ENCODE measurements around the gene M1AP. TPM values are rescaled to one million over a fixed set of nuclear protein-coding genes. Genes with fewer than 3 reads are reported as not detected.

The M1AP gene, protein sequence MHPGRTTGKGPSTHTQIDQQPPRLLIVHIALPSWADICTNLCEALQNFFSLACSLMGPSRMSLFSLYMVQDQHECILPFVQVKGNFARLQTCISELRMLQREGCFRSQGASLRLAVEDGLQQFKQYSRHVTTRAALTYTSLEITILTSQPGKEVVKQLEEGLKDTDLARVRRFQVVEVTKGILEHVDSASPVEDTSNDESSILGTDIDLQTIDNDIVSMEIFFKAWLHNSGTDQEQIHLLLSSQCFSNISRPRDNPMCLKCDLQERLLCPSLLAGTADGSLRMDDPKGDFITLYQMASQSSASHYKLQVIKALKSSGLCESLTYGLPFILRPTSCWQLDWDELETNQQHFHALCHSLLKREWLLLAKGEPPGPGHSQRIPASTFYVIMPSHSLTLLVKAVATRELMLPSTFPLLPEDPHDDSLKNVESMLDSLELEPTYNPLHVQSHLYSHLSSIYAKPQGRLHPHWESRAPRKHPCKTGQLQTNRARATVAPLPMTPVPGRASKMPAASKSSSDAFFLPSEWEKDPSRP
- total RNA-seq: not detected in 2 replicates

DNA sequence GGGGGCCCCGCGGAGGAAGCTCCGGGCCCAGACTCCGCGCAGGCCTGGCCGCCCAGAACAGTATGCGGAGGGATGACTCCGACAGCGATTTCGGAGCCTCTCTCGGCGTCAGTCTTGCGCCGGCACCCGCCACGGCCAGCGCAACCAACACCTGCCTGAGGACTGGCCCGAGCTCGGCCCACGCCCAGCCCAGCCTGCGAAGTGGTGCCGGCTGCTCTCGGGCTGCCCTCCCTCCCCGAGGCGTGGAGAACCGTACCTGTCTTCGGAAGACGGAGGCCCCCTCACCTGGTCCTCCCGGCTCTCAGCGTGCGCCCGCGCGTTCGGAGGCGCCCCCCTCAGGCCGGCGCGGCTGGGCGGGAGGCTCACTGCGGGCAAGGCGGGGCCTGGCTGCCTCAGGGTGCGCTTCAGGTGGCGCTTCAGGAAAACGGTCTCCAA is at the start of gene M1AP:
Gene M1AP (minus strand): TSS at position 322 of the 435 bp plus-strand sequence. CDS start 8,055 bp downstream, outside the sequence.

DNA sequence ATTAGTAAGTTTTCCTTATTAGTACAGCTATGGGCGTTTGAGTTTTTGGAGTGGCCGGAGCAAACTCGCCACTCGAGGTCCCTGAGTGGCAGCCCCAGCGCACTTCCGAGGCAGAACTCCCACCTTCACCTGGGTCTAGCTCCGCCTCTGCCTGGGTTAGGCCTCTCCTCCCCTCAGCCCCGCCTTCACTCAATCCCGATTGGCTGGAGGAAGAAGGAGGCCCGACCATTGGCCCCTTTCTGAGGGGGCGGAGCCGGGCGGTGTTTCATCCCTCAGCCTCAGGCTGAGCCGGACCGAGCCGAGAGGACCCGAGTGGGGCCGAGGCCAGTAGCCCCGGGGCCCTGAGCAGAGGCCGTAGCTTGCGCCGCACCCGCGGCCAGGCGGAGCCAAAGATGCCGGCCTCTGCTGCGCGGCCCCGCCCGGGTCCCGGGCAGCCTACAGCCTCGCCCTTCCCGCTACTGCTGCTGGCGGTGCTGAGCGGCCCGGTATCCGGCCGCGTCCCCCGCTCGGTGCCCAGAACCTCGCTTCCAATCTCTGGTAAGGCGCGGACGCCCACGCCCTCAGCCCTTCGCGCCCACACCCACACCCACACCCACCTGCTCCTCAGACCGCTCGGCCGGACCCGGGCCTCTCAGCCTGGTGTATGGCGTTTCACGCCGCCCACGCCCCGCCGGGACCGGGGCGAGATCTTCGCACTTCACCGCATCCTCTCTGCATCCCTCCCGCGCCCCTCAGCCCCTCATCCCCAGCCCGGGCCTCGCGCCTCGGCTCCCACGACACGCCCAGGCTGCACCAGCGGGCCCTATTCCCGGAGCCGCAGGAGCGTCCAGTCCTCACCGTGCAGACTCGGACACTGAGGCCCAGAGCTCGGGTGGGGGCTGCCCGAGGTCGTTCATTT is 6.1 kb upstream of the M1AP start, which contains the start of gene SEMA4F:
Gene SEMA4F (plus strand): TSS at position 263 of the 898 bp plus-strand sequence. CDS start 130 bp downstream, at position 393.

DNA sequence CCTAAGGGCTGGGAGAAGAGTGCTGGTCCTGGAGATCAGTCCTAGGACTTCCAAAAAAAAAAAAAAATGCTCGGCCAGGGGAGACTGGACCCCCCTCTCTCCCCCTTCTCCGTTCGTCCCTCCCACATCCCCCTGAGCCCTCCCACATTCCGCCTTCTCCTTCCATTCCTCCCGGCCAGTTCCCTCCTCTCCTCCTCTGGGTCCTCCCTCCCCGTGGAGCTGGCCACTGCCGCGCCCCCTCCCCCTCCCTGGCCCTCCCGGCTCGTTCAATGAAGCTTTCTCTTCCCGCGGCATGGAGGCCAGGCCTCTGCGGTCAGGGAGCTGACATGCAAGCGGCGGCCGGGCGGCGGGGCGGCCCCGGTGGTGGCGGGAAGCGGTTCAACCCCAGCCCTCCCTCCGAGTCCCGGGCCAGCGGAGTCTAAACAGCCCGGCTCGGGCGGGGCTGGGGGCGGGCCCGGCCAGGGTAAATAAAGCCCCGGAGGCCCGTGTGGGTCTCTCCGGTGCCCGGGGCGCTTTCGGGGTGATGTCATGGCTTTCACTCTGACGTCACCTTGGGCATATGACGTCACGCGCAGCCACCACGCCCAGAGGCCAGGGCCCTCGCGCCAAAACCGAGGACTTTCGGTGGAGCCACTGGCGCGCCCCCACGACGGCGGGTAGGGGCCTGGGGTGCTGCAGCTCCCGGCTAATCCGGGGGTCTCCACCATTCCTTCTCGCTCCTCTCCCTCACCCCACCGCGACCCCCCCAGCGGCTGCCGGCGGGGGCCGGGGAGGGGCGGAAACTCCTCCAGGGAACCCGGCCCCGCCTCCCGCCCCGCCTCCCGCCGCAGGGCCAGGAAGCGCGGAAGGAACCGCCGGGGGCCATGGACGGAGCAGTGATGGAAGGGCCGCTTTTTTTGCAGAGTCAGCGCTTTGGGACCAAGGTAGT is 94.0 kb downstream of the M1AP start, which contains the start of the genes DOK1 and LOXL3:
Gene DOK1 (plus strand): TSS at position 829 of the 928 bp plus-strand sequence. CDS start 35 bp downstream, at position 864.
Gene LOXL3 (minus strand): TSS at position 51 of the 928 bp plus-strand sequence. CDS start 1,308 bp downstream, outside the sequence.

DNA sequence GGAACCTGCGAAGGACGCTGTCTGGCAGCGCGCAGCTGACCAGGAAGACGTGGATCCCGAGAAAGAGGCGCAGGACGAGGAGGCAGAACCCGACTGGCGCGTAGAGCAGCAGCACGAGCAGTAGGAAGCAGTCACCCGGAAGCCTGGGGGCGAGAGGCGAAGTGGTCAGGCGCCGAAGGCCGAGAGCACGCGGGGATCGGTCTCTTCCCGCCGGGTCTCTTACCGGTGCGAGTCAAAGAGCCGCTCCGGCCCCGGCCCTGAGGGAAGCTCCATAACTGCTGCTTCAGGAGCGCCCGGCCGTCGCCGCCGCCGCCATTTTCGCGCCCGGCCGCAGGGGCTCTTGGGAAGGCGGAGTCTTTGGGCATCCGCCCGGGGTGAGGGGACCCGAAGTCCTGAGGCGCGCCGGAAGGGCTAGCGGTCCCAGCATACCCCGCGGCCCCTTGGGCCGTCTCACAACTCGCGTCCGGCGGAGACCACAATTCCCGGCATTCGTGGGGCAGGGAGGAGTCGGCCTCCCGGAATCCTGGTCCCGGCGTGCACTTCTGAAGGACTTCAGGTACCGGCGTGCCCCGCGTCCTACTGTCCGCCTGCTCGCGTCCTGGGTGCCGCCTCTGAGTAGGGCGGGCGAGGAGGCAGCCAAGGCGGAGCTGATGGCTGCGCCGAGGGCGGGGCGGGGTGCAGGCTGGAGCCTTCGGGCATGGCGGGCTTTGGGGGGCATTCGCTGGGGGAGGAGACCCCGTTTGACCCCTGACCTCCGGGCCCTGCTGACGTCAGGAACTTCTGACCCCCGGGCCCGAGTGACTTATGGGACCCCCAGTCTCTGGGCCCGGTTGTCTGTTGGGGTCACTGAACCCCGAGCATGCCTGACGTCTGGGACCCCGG is 118.5 kb downstream of the M1AP start, which contains the start of the genes AUP1 and HTRA2:
Gene AUP1 (minus strand): TSS at position 350 of the 882 bp plus-strand sequence. CDS start 77 bp downstream, at position 273.
Gene HTRA2 (plus strand): TSS at position 577 of the 882 bp plus-strand sequence. CDS start 74 bp downstream, at position 651.

DNA sequence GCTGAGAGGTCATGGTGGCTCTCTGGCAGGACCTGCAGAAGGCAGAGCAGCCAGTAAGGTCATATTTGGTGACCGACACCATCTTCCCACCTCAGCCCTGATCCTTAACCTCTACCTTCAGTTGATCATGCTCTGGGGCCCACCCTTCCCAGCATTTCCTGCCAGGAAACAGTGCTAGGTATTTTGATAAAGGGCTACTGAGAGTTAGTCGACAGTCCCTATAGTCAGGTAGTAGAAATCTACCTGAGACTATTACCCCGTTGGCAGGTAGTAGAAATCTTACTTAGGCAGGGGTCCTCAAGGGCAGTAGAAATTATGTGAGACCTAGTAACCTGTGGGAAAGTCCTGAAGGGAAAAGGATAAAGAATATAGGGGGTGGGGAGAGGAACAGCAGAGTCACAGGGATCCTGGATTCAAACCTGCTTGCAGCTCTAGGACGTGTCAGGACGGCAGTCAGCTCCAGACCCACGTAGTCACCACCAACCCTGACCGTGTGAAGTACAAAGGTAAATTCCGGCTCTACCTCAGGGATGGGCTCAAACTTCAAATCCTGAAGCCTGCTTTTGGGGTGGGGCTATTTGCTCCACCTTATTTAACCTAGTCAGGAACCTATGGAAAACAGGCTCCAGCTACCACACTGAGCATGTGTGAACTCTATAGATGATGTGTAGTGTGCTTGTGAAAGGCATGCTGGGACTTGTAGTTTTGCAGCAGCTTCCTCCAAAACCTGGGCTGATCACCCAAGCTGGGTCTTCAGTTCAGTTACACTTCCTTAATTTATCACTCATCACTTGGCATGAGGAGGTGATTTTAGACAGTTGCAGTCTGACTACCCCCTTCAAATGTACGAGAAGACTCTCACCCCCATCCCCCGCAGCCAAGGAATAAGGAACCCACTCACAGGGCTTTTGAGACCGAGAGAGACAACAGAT is 122.1 kb downstream of the M1AP start, which contains the start of gene DQX1:
Gene DQX1 (minus strand): TSS at position 515 of the 932 bp plus-strand sequence. CDS start 502 bp downstream, at position 13.

DNA sequence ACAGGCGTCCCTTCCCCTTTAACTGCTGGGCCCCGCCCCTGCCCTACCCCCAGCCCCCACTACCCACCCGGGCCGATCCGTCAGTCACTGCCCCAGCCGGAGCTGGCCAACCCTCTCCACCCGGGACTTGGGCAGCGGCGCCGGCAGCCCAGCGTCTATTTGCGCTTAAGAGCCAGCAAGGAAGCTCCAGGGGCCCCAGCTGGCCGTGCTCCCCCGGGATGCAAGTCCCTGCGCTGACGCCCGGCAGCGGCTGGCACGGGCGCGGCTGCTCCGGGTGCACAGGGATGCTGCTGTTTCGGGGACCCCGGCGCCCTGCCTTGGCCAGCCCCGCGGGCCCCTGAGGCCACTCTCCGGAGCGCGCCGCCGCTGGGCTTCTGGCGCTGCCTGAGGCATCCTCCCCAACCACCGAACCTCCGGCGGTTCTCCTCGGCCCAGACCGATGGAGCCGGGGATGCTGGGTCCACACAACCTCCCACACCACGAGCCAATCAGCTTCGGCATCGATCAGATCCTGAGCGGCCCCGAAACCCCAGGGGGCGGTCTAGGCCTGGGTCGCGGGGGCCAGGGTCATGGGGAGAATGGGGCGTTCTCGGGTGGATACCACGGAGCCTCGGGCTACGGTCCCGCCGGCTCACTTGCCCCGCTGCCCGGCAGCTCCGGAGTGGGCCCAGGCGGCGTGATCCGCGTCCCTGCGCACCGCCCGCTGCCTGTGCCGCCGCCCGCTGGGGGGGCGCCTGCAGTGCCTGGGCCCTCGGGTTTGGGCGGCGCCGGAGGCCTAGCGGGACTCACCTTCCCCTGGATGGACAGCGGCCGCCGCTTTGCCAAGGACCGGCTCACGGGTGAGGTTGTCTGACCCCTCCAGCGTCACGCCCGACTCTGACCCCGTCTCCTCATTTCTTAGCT is 133.5 kb downstream of the M1AP start, which contains the start of gene TLX2:
Gene TLX2 (plus strand): TSS at position 83 of the 903 bp plus-strand sequence. CDS start 357 bp downstream, at position 440.

Other genes with a start within 250 kb of the M1AP start
- 0.13 and 0.16 TPM in 2 replicates for gene C2orf81, start 226.7 kb downstream of the M1AP start, total RNA-seq
- gene WDR54, start 226.6 kb downstream of the M1AP start, total RNA-seq: 23.2 and 38.9 TPM in 2 replicates
- gene RTKN, start 206.4 kb downstream of the M1AP start, total RNA-seq: 3.2 and 30.9 TPM in 2 replicates
- gene INO80B, start 193.2 kb downstream of the M1AP start, total RNA-seq: 6.6 and 11.4 TPM in 2 replicates
- 25.9 and 49.3 TPM in 2 replicates for gene WBP1, start 189.9 kb downstream of the M1AP start, total RNA-seq
- 46.6 and 63.2 TPM in 2 replicates for gene MOGS, start 182.9 kb downstream of the M1AP start, total RNA-seq
- 36.4 and 43.2 TPM in 2 replicates for gene MRPL53, start 175.7 kb downstream of the M1AP start, total RNA-seq
- gene CCDC142, start 165.3 kb downstream of the M1AP start, total RNA-seq: 12.6 and 21.5 TPM in 2 replicates
- 6.0 and 12.3 TPM in 2 replicates for gene TTC31, start 165.2 kb downstream of the M1AP start, total RNA-seq
- 1.3 and 1.9 TPM in 2 replicates for gene LBX2, start 148.7 kb downstream of the M1AP start, total RNA-seq
- 9.7 and 12.0 TPM in 2 replicates for gene PCGF1, start 140.6 kb downstream of the M1AP start, total RNA-seq
- gene TLX2, start 133.9 kb downstream of the M1AP start, total RNA-seq: not detected in 2 replicates
- gene DQX1, start 122.1 kb downstream of the M1AP start, total RNA-seq: 0.16 TPM in 1 of 2 replicates, not detected in the other
- gene AUP1, start 118.6 kb downstream of the M1AP start, total RNA-seq: 92.4 and 104 TPM in 2 replicates
- 38.4 and 43.9 TPM in 2 replicates for gene HTRA2, start 118.4 kb downstream of the M1AP start, total RNA-seq
- gene LOXL3, start 94.4 kb downstream of the M1AP start, total RNA-seq: 1.4 and 1.8 TPM in 2 replicates
- 14.4 and 18.3 TPM in 2 replicates for gene DOK1, start 93.6 kb downstream of the M1AP start, total RNA-seq
- gene SEMA4F, start 5.9 kb upstream of the M1AP start, total RNA-seq: 2.3 and 7.0 TPM in 2 replicates
- 3.2 and 9.0 TPM in 2 replicates for gene HK2, start 185.8 kb upstream of the M1AP start, total RNA-seq